DMS114 treated with DMSO at 0.1 percent for 48 hours (cell line): Measurements from ENCODE around the gene PGAM2.

Source experiments
- DNase-seq: peaks from one replicate; lab custom pipeline; 2025; ENCODE audit not compliant: unreplicated experiment; lab: John Stamatoyannopoulos, UW

PGAM2 gene

DNA sequence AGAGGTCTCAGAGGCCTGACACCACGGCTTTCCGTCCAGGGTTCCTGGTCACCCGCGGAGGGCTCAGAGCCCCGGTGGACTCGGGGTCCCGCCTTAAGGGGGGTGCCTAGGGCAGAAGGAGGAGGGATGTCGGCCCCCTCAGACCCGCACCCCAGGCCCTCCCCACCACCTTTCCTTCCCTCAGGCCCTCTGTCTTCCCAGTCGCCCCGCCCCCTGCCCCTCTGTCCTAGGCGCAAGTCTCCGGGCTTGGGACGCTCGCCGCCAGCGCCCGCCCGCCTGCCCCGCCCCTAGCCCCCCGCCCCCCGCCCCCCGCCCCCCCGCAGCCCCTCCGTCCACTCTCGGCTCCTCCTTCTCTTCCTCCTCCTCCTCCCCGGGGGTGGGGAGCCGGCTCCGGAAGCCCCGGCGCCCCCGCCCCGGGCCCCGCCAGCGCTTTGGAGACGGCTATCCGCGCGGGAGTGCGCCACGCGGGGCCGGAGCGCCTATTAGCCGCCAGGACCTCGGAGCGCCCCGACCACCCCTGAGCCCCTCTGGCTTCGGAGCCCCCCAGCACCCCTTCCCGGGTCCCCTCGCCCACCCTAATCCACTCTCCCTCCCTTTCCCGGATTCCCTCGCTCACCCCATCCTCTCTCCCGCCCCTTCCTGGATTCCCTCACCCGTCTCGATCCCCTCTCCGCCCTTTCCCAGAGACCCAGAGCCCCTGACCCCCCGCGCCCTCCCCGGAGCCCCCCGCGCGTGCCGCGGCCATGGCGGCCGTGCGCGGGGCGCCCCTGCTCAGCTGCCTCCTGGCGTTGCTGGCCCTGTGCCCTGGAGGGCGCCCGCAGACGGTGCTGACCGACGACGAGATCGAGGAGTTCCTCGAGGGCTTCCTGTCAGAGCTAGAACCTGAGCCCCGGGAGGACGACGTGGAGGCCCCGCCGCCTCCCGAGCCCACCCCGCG is 38.8 kb upstream of the PGAM2 start, which contains the start of gene AEBP1:
Gene AEBP1, plus strand, starts transcription at position 423 of the 937 bp plus-strand sequence. Its CDS starts 321 bp downstream, at position 744.
- no peak for DNase-seq

- no peak for DNase-seq
These were observed 38.2 kb upstream of the PGAM2 start for GRCh38 chr7:44103566-44103922.

DNA sequence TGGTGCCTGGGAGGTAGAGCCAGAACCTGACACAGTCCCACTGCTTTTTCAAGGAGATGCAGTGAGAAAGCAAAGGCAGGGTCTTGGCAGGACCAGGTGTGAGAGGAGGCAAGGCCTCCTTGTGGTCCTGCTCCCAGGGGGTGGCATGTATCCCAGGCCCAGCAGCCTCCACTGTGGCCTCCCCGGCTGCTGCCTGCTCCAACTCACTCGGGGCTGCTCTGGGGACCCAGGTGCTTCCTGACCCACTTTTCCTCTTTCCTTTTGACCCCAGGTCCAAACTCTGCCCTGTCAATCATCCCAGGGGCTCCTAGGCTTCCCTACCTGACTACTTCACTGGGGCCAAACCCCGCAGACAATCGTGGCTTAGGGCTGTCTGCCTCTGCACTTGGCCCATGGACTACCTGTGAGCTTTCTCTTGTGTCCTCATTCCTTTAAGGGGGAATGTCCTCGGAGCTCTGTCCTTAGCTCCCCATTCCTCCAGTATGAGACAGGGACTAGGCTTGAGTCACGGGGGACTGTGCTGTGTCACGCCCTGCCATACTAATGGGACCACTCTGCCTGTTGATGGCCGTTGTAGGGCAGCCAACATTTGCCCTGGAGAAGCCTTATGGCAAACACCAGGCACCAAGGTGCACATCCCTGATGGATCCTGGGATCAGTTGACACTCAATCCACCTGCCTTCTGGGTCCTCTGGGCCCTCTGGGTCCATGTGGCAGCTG is 37.6 kb upstream of the PGAM2 start:
- no peak for DNase-seq

DNA sequence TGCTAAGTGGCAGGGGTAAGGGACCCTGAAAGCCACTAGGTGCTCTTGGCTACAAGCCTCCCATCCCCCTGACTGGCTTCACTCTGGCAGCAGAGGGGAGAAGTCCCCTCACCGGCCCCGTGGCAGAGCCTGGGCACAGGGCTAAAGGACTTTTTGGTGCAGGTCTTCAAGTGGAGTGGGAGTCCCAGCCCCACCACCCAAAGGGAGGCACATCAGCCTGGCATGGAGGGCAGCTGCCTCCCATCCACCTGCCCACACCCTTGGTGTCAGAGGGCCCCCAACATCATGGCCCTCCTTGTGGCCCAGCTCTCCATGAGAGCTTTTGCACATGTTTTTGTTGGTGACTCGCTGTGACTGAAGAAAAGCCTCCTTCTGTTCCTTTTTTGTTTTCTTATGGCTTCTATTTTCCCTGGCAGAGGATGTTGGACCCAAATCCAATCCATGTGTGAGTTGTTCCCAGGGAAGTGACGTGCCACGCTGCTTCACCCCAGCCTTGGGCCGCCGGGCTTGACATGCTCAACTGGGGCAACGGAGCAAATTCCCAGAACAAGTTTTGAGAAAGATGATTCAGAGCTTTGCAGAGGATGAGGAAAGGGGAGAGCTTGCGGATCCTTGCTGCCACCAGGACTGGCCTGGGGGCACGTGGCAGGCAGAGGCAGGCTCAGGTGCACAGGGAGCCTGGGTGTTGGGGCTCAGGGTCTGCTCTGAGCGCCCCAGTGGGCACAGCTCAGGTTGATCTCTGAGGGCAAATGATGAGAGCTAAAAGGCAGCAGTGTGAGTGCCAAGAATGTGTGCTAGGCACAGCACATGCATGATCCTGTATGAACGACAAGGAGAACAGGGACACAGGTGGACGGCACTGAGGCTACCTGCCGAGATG is 36.8 kb upstream of the PGAM2 start:
- DNase-seq, result no peak

- DNase-seq, result no peak
These were observed 36.1 kb upstream of the PGAM2 start for GRCh38 chr7:44101303-44101965.

- no peak for DNase-seq
These were observed 35.3 kb upstream of the PGAM2 start for GRCh38 chr7:44100458-44101302.

DNA sequence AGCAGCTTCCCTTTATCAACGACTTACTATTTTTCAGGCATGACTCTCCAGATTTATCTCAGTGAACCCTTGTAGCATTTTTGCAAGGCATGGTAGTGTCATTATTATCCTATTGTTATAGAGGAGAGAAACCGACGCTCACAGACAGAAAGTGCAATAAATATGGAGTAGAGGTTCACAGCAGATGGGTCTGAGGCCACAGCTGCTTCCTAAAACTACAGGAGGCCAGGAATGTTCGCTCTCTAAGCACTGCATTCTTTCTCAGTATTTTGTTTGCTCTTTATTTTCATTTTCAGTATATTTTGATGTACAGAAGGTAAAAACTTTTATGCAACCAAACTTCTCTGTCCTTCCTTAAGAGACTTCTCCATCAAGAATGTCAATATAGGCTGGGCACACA is 34.3 kb upstream of the PGAM2 start:
- no peak for DNase-seq

- no peak for DNase-seq
These were observed 33.0 kb upstream of the PGAM2 start for GRCh38 chr7:44098092-44099068.

GRCh38 chr7:44097064-44097932 is 31.9 kb upstream of the PGAM2 start:
- DNase-seq, result no peak

GRCh38 chr7:44096326-44096881 is 31.0 kb upstream of the PGAM2 start:
- DNase-seq, result no peak

GRCh38 chr7:44095781-44096180 is 30.4 kb upstream of the PGAM2 start:
- DNase-seq, result no peak

GRCh38 chr7:44094883-44095592 is 29.7 kb upstream of the PGAM2 start:
- no peak for DNase-seq

DNA sequence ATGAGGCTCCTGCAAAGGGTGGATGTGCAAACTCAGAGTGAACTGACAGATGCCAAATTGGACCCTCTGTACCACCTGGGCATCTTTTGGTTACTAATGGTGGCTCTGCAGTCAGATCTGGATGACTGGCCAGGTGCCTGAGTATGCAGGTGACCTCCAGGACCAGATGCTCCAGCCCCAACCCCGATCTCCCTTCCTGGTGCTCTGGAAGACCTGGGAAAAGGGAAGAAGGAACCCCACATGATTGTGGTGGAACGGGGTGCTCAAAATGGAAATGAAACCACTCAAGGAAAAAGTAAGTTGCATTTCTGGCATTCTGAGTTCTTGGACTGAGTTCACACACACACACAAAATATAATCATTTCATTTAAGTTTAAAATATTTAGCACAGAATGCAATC is 29.0 kb upstream of the PGAM2 start:
- no peak for DNase-seq

DNA sequence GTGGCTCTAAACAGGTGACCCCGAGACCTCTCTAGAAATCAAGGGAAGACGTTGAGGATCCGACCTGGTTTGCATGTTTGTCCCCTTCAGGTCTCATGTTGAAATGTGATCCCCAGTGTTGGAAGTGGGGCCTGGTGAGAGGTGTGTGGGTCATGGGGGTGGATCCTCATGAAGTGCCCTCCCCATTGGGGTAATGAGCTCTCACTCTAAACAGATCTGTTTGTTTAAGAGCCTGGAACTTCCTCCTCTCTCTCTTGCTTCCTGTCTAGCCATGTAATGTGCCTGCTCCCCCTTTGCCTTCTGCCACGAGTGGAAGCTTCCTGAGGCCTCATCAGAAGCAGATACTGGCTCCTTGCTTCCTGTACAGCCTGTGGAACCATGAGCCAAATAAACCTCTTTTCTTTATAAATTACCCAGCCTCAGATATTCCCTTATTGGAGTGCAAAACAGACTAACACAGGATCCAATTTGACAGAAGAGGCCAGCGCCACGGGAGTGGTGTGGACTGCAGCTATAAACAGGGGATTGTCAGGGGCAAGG is 27.8 kb upstream of the PGAM2 start:
- no peak for DNase-seq

- DNase-seq, result no peak
These were observed 22.8 kb upstream of the PGAM2 start for GRCh38 chr7:44087911-44088838.
